Gastrocnemius medialis (tissue), 4 donors: ENCODE results near the gene GPC6. TPM values are rescaled to one million over a fixed set of nuclear protein-coding genes. Genes with fewer than 3 reads are reported as not detected.
A peak's percentile ranks its signal among the peaks of the same experiment; 100 is the strongest.

ENCODE experiments used
- ATAC-seq, 2 donors: fragments of 150-250 bp; one replicate each; pipeline ENCODE4 v1.9.1; 2016
- DNase-seq, 2 donors: peaks; one replicate each; pipeline ENCODE4 v3.0.0-alpha.2; 2019
- H3K27ac ChIP-seq, 4 donors: fragments of 200-600 bp; sonication (generic); 1 replicate in 1 of 4; 2 replicates in 3 of 4; pipeline ENCODE4 v1.5.1; 2016 to 2018; ENCODE audit warnings: mild to moderate bottlenecking in 2 of 4, moderate library complexity in 1 of 4
- H3K27me3 ChIP-seq, 3 donors: fragments of 200-600 bp; sonication (generic) in 2 of 3; 1 replicate in 1 of 3; 2 replicates in 2 of 3; pipeline versions ENCODE4 v1.5.1 to v1.6.0; 2016 to 2019; ENCODE audit warnings: mild to moderate bottlenecking in 1 of 3, moderate library complexity in 1 of 3
- H3K36me3 ChIP-seq, 2 donors: fragments of 200-600 bp; sonication (generic) in 1 of 2; one replicate each; pipeline ENCODE4 v1.5.1; 2017 to 2018
- H3K4me1 ChIP-seq, 2 donors: fragments of 200-600 bp; sonication (generic) in 1 of 2; one replicate each; pipeline ENCODE4 v1.5.1; 2016 to 2017; ENCODE audit warnings: mild to moderate bottlenecking in 2 of 2
- H3K4me3 ChIP-seq, 4 donors: fragments of 200-600 bp; sonication (generic) in 3 of 4; 1 replicate in 1 of 4; 2 replicates in 3 of 4; pipeline ENCODE4 v1.5.1; 2016 to 2019; ENCODE audit warnings: mild to moderate bottlenecking in 2 of 4
- H3K9me3 ChIP-seq, 3 donors: fragments of 200-600 bp; sonication (generic) in 2 of 3; 1 replicate in 1 of 3; 2 replicates in 2 of 3; pipeline ENCODE4 v1.5.1; 2016 to 2019
- CTCF ChIP-seq, 5 experiments: fragments of 450-650 bp in 3 of 5; fragments of 200-600 bp in 2 of 5; sonication (generic) in 2 of 5; IDR thresholded peaks in 4 of 5; conservative IDR thresholded peaks in 1 of 5; 1 replicate in 4 of 5; 2 replicates in 1 of 5; pipeline ENCODE4 v1.5.1; 2016 to 2019; ENCODE audit warnings: antibody characterized with exemption in 5 of 5, mild to moderate bottlenecking in 3 of 5, moderate library complexity in 3 of 5
- POLR2A ChIP-seq, 2 donors: fragments of 450-650 bp; IDR thresholded peaks; one replicate each; pipeline ENCODE4 v1.6.1; 2017; ENCODE audit warnings: antibody characterized with exemption in 2 of 2, mild to moderate bottlenecking in 2 of 2, moderate library complexity in 2 of 2
- in situ Hi-C, 4 donors: fragments of 200-750 bp; cut with MboI; loops; one replicate each; pipeline versions ENCODE4 v1.15.0 to v1.8.0; 2017; ENCODE audit warnings: low sequenced_read_pairs in 4 of 4
- intact Hi-C: fragments of 100-400 bp; cut with DNase I; formaldehyde crosslinking; loops from one replicate; pipeline ENCODE4 v1.15.1; 2023; ENCODE audit warnings: low total_unique reads
- total RNA-seq, 4 donors: library from RNA; depleted of rRNA; stranded (reverse); fragments of >200 nt; gene quantifications; one replicate each; pipeline versions ENCODE4 v1.1.0 to v1.2.3, GENCODE V29; 2016

Gene GPC6
- total RNA-seq, 4 donors from 2014 or later = 0.47 to 0.88 (median 0.59) TPM

DNA sequence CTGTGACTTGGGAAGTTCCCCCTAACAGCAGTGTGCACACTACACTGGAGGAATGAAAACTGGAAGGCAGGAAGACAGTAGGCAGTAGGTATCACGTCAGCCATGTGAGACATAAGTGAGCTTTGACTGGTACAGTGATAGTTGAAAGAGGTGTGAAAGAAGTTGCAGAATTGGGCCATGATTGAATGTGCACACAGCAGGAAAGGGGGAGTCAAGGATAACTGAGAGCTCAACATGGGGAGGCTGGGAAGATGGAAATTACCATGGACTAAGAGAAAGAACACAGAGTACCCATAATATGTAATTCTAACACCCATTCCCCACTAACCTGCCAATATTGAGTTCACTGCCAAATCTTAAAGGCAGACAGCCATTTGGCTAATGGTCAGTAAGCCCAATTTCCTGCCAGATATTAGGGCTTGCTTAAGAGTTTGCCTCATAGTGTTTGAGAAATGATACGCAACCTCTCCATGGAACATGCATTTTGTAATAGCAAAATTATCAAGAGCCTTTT, 931.2 kb downstream of the GPC6 start:
- Histone ChIP-seq H3K9me3 (no peaks in the 10 kb centered on the region), H3K36me3 (no peaks in the 10 kb centered on the region), H3K4me3 (no peak overlapping the region), H3K27ac (peak overlapping the region in 1 of 4 donors; percentile 47), H3K4me1 (peaks cover 0 to 25% of the 10 kb centered on the region in 2 donors), H3K27me3 (no peaks in the 10 kb centered on the region)
- ATAC-seq = peak; percentile 84 to 87
- TF ChIP-seq CTCF (IDR thresholded peaks at IDR 0.05 in 4 of 5, conservative IDR thresholded peaks at IDR 0.05 in 1 of 5) = no peak
- no peak for TF ChIP-seq POLR2A (IDR thresholded peaks at IDR 0.05)
- DNase-seq = peak; percentile 13 to 24
- in situ Hi-C loops (no loop called here), intact Hi-C loops (no loop called here)

DNA sequence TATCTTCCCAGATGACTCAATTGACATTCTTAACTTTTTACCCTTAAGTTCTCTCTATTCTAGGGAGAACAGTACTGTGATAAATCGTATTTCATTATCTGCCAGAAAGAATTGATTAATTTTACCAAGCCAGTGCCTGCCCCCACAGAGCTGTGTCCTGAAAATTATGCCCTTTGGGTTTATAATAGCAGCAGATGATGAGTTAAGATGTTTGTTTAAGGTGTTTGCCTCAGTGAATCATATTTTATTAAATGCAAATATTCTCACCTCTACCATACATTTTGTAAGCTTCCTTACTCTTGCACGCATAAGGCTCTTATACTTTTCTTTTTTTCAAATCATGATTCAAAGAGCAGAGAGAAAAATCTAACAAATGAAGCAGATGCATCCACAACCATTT, 934.3 kb downstream of the GPC6 start:
- TF ChIP-seq CTCF (IDR thresholded peaks at IDR 0.05 in 4 of 5, conservative IDR thresholded peaks at IDR 0.05 in 1 of 5) = no peak
- TF ChIP-seq POLR2A (IDR thresholded peaks at IDR 0.05) = no peak
- no peak overlapping the region for H3K4me3 ChIP-seq
- in situ Hi-C loops (no loop called here), intact Hi-C loops (no loop called here)
- no peak for ATAC-seq
- no peaks in the 10 kb centered on the region for H3K27me3 ChIP-seq
- no peak overlapping the region for H3K27ac ChIP-seq
- no peak for DNase-seq
- H3K9me3 ChIP-seq = no peaks in the 10 kb centered on the region
- H3K4me1 ChIP-seq = peaks cover 0 to 10% of the 10 kb centered on the region in 2 donors
- H3K36me3 ChIP-seq = no peaks in the 10 kb centered on the region

- Histone ChIP-seq H3K4me3 (no peak overlapping the region), H3K4me1 (peaks cover 0 to 9% of the 10 kb centered on the region in 2 donors), H3K27me3 (no peaks in the 10 kb centered on the region), H3K27ac (no peak overlapping the region), H3K9me3 (no peaks in the 10 kb centered on the region), H3K36me3 (no peaks in the 10 kb centered on the region)
- ATAC-seq (no peak), DNase-seq (no peak)
- in situ Hi-C loops = no loop called here
- intact Hi-C loops = no loop called here
- no peak for TF ChIP-seq POLR2A (IDR thresholded peaks at IDR 0.05)
Observed at GRCh38 chr13:94162289-94162688, 935.7 kb downstream of the GPC6 start.

- Histone ChIP-seq H3K27ac (no peak overlapping the region), H3K4me1 (no peaks in the 10 kb centered on the region), H3K9me3 (no peaks in the 10 kb centered on the region), H3K4me3 (no peak overlapping the region), H3K27me3 (no peaks in the 10 kb centered on the region), H3K36me3 (no peaks in the 10 kb centered on the region)
- ATAC-seq = no peak
- no peak for DNase-seq
- intact Hi-C loops (no loop called here), in situ Hi-C loops (no loop called here)
- TF ChIP-seq POLR2A (IDR thresholded peaks at IDR 0.05) (no peak), CTCF (IDR thresholded peaks at IDR 0.05 in 4 of 5, conservative IDR thresholded peaks at IDR 0.05 in 1 of 5) (no peak)
Observed at GRCh38 chr13:94163535-94163934, 936.9 kb downstream of the GPC6 start.

DNA sequence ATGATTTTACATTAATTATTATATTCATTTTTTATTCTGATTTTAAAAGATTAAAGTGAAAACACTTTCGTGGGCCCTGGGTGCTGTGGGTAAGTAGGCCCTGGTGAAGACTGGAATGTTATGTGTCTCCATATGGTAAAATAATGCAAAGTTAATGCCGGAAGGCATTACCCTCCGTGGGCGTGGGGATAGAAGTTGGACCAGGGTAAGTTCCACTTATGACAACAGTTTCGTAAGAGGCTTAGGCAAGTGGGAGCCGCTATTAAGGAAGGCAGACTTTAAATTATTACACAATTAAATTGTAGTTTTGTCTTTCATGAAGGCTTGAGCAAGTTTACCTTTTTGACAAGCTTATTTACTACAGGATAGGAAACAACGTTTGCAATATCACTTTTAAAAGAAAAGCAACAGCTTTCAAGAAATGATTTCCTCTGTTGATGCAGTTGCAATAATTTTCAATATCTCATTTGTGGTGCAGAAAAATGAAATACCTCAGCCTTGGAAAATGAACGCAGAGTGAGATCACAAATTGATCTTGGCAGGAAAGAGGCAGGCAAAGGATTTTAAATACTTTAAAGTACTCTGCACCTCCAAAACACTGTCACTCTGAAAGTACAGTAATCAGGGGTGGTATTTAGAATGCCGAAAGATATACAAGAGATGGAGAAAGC, 942.3 kb downstream of the GPC6 start:
- Histone ChIP-seq H3K4me1 (peaks cover 0 to 9% of the 10 kb centered on the region in 2 donors), H3K27me3 (no peaks in the 10 kb centered on the region), H3K36me3 (no peaks in the 10 kb centered on the region), H3K27ac (no peak overlapping the region), H3K4me3 (no peak overlapping the region), H3K9me3 (no peaks in the 10 kb centered on the region)
- TF ChIP-seq CTCF (IDR thresholded peaks at IDR 0.05 in 4 of 5, conservative IDR thresholded peaks at IDR 0.05 in 1 of 5) (no peak), POLR2A (IDR thresholded peaks at IDR 0.05) (no peak)
- DNase-seq (no peak), ATAC-seq (peak in 1 of 2 donors; percentile 36)
- intact Hi-C loops = no loop called here
- in situ Hi-C loops = no loop called here
